GM18858 (cell line): ENCODE data around the gene ALG12.

Source experiments
- ATAC-seq: cut with Tn5 transposase; IDR thresholded peaks from one replicate; pipeline ENCODE4 v1.9.1; 2021; ENCODE audit not compliant: unreplicated experiment

The ALG12 gene

GRCh38 chr22:49892226-49892899, 25.9 kb downstream of the ALG12 start:
- no peak for ATAC-seq

- ATAC-seq = no peak
These were observed 29.2 kb downstream of the ALG12 start for GRCh38 chr22:49889071-49889470.

GRCh38 chr22:49887702-49888101, 30.5 kb downstream of the ALG12 start:
- no peak for ATAC-seq

GRCh38 chr22:49887064-49887451, 31.2 kb downstream of the ALG12 start:
- no peak for ATAC-seq

GRCh38 chr22:49886346-49887063, 31.7 kb downstream of the ALG12 start:
- ATAC-seq = no peak

- ATAC-seq = no peak
These were observed 32.4 kb downstream of the ALG12 start for GRCh38 chr22:49885881-49886280.

GRCh38 chr22:49885281-49885680, 33.0 kb downstream of the ALG12 start:
- ATAC-seq = no peak

- ATAC-seq = no peak
These were observed 33.6 kb downstream of the ALG12 start for GRCh38 chr22:49884503-49885260.

- no peak for ATAC-seq
These were observed 34.2 kb downstream of the ALG12 start for GRCh38 chr22:49884075-49884474.

GRCh38 chr22:49883294-49883640, 35.0 kb downstream of the ALG12 start:
- ATAC-seq = no peak

- no peak for ATAC-seq
These were observed 35.5 kb downstream of the ALG12 start for GRCh38 chr22:49882519-49883293.

- ATAC-seq = no peak
These were observed 36.4 kb downstream of the ALG12 start for GRCh38 chr22:49881856-49882255.

- ATAC-seq = no peak
These were observed 38.0 kb downstream of the ALG12 start for GRCh38 chr22:49880281-49880680.

GRCh38 chr22:49879871-49880270, 38.4 kb downstream of the ALG12 start:
- ATAC-seq = no peak

GRCh38 chr22:49878206-49878605, 40.0 kb downstream of the ALG12 start:
- no peak for ATAC-seq

- ATAC-seq = no peak
These were observed 40.6 kb downstream of the ALG12 start for GRCh38 chr22:49877642-49878041.

- no peak for ATAC-seq
These were observed 44.9 kb downstream of the ALG12 start for GRCh38 chr22:49873228-49873940.

- ATAC-seq = no peak
These were observed 45.9 kb downstream of the ALG12 start for GRCh38 chr22:49872347-49872746.

GRCh38 chr22:49871482-49871881, 46.8 kb downstream of the ALG12 start:
- no peak for ATAC-seq

GRCh38 chr22:49869845-49870712, 48.2 kb downstream of the ALG12 start:
- ATAC-seq = no peak
